ENCODE data around the gene ATG2B.

The ATG2B gene

DNA sequence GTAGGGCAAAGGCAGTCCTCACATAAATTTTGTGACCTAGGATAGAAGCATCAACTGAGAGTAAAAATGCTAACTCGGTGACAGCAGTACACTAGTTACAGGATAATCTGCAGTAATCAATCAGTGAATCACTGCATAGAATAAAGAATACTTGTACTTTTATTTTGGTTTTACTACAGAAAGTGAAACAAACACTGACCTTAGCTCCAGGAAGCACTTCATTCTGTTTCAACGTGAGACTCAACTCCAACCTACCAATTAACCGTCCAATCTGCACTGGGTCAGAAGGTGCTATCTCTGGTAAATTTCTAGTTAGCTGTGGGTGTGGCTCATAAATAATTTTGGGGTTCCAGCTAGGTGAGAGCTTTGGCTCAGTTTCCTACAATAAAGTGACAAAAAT, 21.8 kb downstream of the ATG2B start:
- no peak overlapping the region for H3K27ac ChIP-seq (ENCODE audit: low read depth, low read length)
- H3K27me3 ChIP-seq (ENCODE audit: control insufficient read depth, insufficient read depth, low read length), result no peaks in the 10 kb centered on the region
- H3K36me3 ChIP-seq (ENCODE audit: control insufficient read depth, insufficient read depth, low read length), result peaks cover 2% of the 10 kb centered on the region
- no peaks in the 10 kb centered on the region for H3K4me1 ChIP-seq (ENCODE audit: control insufficient read depth, insufficient read depth, low read length)
- H3K4me3 ChIP-seq (ENCODE audit: low read length), result no peak overlapping the region
- H3K9ac ChIP-seq (ENCODE audit: low read length), result no peak overlapping the region

DNA sequence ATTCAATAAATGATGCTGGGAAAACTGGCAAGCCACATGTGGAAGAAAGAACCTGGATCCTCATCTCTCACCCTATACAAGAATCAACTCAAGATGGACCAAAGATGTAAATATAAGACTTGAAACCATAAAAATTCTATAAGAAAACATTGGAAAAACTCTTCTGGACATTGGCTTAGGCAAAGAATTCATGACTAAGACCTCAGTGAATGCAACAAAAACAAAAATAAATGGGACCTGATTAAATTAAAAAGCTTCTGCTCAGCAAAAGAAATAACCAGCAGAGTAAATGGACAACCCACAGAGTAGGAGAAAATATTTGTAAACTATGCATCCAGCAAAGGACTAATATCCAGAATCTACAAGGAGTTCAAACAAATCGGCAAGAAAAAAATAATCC, 24.6 kb downstream of the ATG2B start:
- Histone ChIP-seq H3K36me3 (ENCODE audit: control insufficient read depth, insufficient read depth, low read length) (peaks cover 2% of the 10 kb centered on the region), H3K27ac (ENCODE audit: low read depth, low read length) (no peak overlapping the region), H3K4me3 (ENCODE audit: low read length) (no peak overlapping the region), H3K4me1 (ENCODE audit: control insufficient read depth, insufficient read depth, low read length) (no peaks in the 10 kb centered on the region), H3K27me3 (ENCODE audit: control insufficient read depth, insufficient read depth, low read length) (no peaks in the 10 kb centered on the region), H3K9ac (ENCODE audit: low read length) (no peak overlapping the region)

DNA sequence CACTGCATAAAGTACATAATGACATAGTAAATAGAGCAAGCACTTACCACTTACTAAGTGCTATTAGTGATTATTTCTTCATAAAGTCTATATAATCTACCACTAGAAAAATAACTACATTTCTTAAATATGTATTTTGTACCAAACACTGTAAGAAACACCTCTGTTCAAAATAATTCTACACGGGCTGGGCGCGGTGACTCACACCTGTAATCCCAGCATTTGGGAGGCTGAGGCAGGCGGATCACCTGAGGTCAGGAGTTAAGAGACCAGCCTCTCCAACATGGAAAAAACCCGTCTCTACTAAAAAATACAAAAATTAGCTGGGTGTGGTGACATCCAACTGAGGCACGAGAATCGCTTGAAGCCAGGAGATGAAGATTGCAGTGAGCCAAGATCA, 38.9 kb downstream of the ATG2B start:
- Histone ChIP-seq H3K27me3 (ENCODE audit: control insufficient read depth, insufficient read depth, low read length) (no peaks in the 10 kb centered on the region), H3K27ac (ENCODE audit: low read depth, low read length) (no peak overlapping the region), H3K4me3 (ENCODE audit: low read length) (no peak overlapping the region), H3K4me1 (ENCODE audit: control insufficient read depth, insufficient read depth, low read length) (no peaks in the 10 kb centered on the region), H3K9ac (ENCODE audit: low read length) (no peak overlapping the region), H3K36me3 (ENCODE audit: control insufficient read depth, insufficient read depth, low read length) (peaks cover 7% of the 10 kb centered on the region)

DNA sequence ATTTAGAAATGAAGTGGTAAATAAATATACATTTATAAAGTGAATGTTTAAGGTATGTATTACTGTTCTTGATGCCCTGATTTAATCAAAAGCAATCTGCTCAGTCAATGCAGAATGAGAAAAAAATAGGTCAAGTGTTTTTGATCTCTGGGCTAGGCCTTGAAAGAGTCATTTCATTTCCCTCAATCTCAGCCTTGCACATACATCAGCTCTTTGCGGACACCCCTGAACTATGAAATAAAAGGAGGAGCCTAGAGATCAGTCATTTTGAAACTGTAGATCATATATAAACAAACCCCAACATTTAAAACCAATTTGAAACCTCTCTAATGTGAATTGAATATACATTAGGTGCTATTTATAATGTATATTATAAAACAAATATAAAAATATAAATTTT, 42.5 kb downstream of the ATG2B start:
- no peak overlapping the region for H3K9ac ChIP-seq (ENCODE audit: low read length)
- no peaks in the 10 kb centered on the region for H3K4me1 ChIP-seq (ENCODE audit: control insufficient read depth, insufficient read depth, low read length)

DNA sequence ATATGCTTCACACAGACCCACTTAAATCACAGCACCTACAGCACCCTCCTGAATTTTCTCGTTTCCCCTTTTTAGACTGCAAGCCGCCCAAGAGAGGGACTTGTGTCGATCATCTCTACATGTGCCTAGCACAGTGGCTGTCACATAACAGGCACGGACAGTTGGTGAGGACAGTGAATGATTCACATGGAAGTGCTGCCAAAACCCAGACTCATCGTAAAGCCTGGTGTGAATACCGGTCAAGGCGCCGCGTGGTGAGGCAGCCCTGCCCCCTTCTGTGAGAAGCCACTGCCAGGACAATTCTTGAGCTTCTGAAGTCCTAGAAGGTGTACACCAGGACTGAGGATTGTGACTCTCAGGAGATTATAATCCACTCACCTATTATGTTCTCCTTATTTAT, 44.3 kb downstream of the ATG2B start:
- Histone ChIP-seq H3K4me1 (ENCODE audit: control insufficient read depth, insufficient read depth, low read length) (no peaks in the 10 kb centered on the region), H3K4me3 (ENCODE audit: low read length) (no peak overlapping the region), H3K27ac (ENCODE audit: low read depth, low read length) (no peak overlapping the region), H3K27me3 (ENCODE audit: control insufficient read depth, insufficient read depth, low read length) (no peaks in the 10 kb centered on the region), H3K36me3 (ENCODE audit: control insufficient read depth, insufficient read depth, low read length) (peaks cover 22% of the 10 kb centered on the region), H3K9ac (ENCODE audit: low read length) (no peak overlapping the region)

More for the DNA sequence above, 42.5 kb downstream of the ATG2B start:
- no peak overlapping the region for H3K4me3 ChIP-seq (ENCODE audit: low read length)
- no peaks in the 10 kb centered on the region for H3K27me3 ChIP-seq (ENCODE audit: control insufficient read depth, insufficient read depth, low read length)
- peaks cover 17% of the 10 kb centered on the region for H3K36me3 ChIP-seq (ENCODE audit: control insufficient read depth, insufficient read depth, low read length)
- no peak overlapping the region for H3K27ac ChIP-seq (ENCODE audit: low read depth, low read length)

DNA sequence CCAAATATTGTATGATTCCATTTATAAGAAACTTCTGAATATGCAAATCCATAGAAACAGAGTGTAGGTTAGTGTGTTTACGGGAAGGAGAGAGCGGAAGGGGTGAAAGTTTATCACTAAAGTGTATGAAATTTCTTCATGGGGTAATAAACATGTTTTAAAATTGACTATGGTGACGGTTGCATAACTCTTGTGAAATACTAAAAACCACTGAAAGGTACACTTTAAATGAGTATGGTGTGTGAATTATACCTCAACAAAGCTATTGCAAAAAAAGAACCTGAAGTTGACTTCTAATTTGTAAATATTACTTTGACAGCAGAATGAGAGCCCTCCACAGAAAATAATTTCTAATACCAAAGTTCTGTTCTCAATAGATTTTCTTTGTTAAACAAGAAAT, 47.1 kb downstream of the ATG2B start:
- Histone ChIP-seq H3K9ac (ENCODE audit: low read length) (no peak overlapping the region), H3K4me3 (ENCODE audit: low read length) (no peak overlapping the region), H3K27me3 (ENCODE audit: control insufficient read depth, insufficient read depth, low read length) (no peaks in the 10 kb centered on the region), H3K4me1 (ENCODE audit: control insufficient read depth, insufficient read depth, low read length) (no peaks in the 10 kb centered on the region), H3K36me3 (ENCODE audit: control insufficient read depth, insufficient read depth, low read length) (peaks cover 16% of the 10 kb centered on the region), H3K27ac (ENCODE audit: low read depth, low read length) (no peak overlapping the region)

DNA sequence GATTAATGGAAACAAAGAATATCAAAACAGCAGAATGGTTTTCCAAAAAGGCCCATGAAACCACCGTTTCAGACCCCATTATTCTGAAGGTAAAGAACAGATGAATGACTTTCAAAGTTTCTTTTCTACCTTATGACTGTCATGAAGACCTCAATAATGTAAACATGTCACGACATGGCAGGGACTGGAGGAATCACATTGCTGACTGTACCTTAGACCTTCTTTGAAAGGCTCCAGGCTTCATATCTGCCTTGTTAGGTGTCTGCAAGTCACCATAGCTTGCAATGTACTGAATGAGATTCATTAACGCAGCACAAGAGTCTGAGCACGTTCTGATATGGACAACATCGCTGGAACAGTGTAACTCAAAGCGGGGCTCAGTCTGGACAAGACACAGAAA, 52.2 kb downstream of the ATG2B start:
- Histone ChIP-seq H3K4me3 (ENCODE audit: low read length) (no peak overlapping the region), H3K36me3 (ENCODE audit: control insufficient read depth, insufficient read depth, low read length) (peaks cover 10% of the 10 kb centered on the region), H3K9ac (ENCODE audit: low read length) (no peak overlapping the region), H3K27ac (ENCODE audit: low read depth, low read length) (no peak overlapping the region), H3K4me1 (ENCODE audit: control insufficient read depth, insufficient read depth, low read length) (no peaks in the 10 kb centered on the region), H3K27me3 (ENCODE audit: control insufficient read depth, insufficient read depth, low read length) (no peaks in the 10 kb centered on the region)

DNA sequence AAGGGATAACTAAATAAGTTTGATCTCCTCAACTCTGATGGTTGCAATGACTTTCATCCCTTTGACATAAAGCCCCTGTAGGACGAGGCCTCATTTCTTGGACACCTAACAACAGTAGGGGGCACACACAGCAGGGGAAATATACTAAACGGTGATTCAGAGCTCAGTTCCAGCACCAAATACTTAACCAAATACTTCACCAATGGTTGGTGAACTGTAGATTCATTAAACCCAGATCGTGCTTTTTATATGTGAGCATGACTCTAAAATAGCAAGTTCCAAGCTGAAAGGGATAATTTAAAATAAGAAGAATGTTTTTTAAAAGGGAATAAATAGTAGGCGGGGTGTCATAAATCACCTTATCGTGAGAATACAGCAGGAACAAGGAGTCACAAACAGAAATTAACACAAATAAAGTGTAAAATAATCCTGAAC, 53.2 kb downstream of the ATG2B start:
- H3K27ac ChIP-seq (ENCODE audit: low read depth, low read length), result no peak overlapping the region
- H3K27me3 ChIP-seq (ENCODE audit: control insufficient read depth, insufficient read depth, low read length), result no peaks in the 10 kb centered on the region
- H3K9ac ChIP-seq (ENCODE audit: low read length), result no peak overlapping the region
- H3K4me1 ChIP-seq (ENCODE audit: control insufficient read depth, insufficient read depth, low read length), result no peaks in the 10 kb centered on the region
- no peak overlapping the region for H3K4me3 ChIP-seq (ENCODE audit: low read length)
- H3K36me3 ChIP-seq (ENCODE audit: control insufficient read depth, insufficient read depth, low read length), result peaks cover 9% of the 10 kb centered on the region

DNA sequence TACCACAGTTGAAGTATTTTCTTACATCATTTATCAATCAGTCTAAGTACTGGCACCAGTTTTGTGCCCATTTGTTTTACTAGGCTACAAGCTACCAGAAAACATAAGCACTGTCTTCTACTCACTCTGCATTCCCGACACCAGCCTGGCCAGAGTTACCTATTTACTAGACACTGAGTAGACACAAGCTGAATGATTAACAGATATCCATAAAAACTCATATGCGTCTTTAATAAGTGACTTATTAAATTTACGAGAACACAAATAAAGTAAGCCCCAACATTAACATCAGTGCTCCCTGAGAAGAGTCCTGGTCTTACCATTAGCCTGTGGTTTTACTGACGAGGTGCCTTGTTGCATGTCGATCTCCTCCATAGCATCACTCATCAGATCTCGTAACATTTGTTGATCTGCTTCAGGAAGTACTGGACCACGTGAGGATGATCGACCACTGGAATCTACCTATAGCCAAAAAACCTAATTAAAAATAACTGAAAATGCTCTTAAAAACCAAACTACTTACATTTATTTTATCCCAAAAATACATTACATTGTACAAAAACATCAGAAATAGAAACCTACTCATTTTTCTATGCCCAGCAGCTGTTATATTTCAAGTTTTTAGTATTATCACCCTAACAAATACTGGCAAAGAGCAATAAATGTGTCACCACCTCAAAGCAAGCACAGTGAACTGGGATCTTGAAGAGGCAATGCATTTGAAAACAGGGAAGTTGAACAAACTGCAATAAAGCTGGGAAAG, 53.8 kb downstream of the ATG2B start:
- no peak overlapping the region for H3K27ac ChIP-seq (ENCODE audit: low read depth, low read length)
- H3K9ac ChIP-seq (ENCODE audit: low read length), result no peak overlapping the region
- H3K4me3 ChIP-seq (ENCODE audit: low read length), result no peak overlapping the region
- peaks cover 9% of the 10 kb centered on the region for H3K36me3 ChIP-seq (ENCODE audit: control insufficient read depth, insufficient read depth, low read length)
- no peaks in the 10 kb centered on the region for H3K27me3 ChIP-seq (ENCODE audit: control insufficient read depth, insufficient read depth, low read length)
- H3K4me1 ChIP-seq (ENCODE audit: control insufficient read depth, insufficient read depth, low read length), result no peaks in the 10 kb centered on the region

DNA sequence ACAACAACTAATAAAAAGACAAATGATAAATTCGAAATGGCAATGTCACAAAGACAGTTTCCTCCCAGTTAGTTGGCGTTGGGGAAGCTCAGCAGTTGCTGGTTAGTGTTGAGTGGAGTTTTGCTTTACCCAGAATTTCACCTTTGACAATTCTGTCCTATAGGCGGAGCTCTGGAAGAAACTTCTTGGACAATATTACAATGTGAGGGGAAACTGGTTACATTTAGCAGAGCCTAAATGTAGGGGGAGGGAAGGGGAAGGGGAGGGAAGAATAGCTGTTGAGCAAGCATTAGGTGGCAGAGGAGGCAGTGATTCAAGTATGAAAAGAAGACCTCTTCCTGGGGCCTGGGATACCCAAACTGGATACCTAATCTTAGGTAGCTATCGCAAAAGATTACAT, 55.7 kb downstream of the ATG2B start:
- Histone ChIP-seq H3K4me1 (ENCODE audit: control insufficient read depth, insufficient read depth, low read length) (no peaks in the 10 kb centered on the region), H3K36me3 (ENCODE audit: control insufficient read depth, insufficient read depth, low read length) (peaks cover 15% of the 10 kb centered on the region), H3K27me3 (ENCODE audit: control insufficient read depth, insufficient read depth, low read length) (no peaks in the 10 kb centered on the region)

DNA sequence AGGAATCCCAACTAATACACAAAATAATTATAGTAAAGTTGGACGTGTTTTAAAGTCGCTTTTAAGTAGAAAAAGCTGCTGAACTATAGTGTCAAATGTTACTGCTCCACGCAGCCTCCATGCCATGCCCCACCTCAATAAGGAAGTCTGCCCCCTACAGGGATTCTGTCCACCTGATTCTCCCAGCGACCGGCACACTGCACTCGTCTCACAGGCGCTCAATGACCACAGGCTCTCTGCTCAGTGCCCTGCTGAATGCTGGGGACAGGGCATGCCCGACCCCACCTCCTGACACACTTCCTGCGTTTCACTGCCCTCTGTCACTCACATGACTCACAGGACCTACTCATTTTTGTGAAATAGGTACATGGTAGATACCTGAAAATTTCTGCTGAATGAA, 58.2 kb downstream of the ATG2B start:
- Histone ChIP-seq H3K36me3 (ENCODE audit: control insufficient read depth, insufficient read depth, low read length) (peaks cover 15% of the 10 kb centered on the region), H3K27ac (ENCODE audit: low read depth, low read length) (no peak overlapping the region), H3K9ac (ENCODE audit: low read length) (no peak overlapping the region), H3K4me1 (ENCODE audit: control insufficient read depth, insufficient read depth, low read length) (no peaks in the 10 kb centered on the region), H3K4me3 (ENCODE audit: low read length) (no peak overlapping the region), H3K27me3 (ENCODE audit: control insufficient read depth, insufficient read depth, low read length) (no peaks in the 10 kb centered on the region)

More for the DNA sequence above, 55.7 kb downstream of the ATG2B start:
- Histone ChIP-seq H3K9ac (ENCODE audit: low read length) (no peak overlapping the region), H3K4me3 (ENCODE audit: low read length) (no peak overlapping the region), H3K27ac (ENCODE audit: low read depth, low read length) (no peak overlapping the region)

DNA sequence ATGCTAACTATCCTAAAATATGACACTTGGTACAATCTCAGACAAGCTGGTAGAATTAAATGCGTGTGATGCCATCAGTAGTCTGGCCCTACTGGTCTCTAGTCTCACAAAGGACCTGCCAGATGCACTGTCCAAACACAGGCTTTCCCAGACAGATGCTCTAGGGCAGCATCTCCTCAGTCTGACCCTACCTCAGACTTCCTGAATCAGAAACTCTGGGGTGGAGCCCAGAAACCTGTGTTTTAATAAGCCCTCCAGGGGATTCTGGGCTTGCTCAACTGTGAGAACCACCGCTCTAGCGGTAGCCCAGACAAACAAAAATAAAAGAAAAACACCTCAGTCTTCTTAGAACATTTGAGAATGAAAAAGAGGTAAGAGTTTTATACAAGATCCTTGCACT, 59.2 kb downstream of the ATG2B start:
- Histone ChIP-seq H3K4me3 (ENCODE audit: low read length) (no peak overlapping the region), H3K27ac (ENCODE audit: low read depth, low read length) (no peak overlapping the region), H3K4me1 (ENCODE audit: control insufficient read depth, insufficient read depth, low read length) (no peaks in the 10 kb centered on the region), H3K36me3 (ENCODE audit: control insufficient read depth, insufficient read depth, low read length) (peaks cover 15% of the 10 kb centered on the region), H3K9ac (ENCODE audit: low read length) (no peak overlapping the region), H3K27me3 (ENCODE audit: control insufficient read depth, insufficient read depth, low read length) (no peaks in the 10 kb centered on the region)

DNA sequence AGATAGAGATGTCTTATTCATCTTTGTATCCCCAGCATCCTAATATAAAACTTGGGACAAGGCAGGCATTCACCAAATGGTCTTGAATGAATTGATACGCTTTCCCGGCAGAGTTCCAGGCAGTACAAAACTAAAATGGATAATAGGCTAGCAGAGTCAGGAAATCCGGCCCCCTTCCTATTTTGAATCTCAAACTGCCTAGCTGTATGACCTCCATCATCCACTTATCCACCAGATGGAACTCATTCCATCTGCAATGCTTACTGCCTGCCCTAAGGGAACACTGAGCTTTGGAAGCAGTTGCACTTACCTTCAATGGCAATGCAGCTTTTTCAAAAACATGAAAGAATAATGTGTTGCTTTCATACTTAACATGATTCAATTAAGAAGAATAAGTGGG, 63.7 kb downstream of the ATG2B start:
- H3K27me3 ChIP-seq (ENCODE audit: control insufficient read depth, insufficient read depth, low read length), result no peaks in the 10 kb centered on the region
- no peak overlapping the region for H3K27ac ChIP-seq (ENCODE audit: low read depth, low read length)
- no peaks in the 10 kb centered on the region for H3K4me1 ChIP-seq (ENCODE audit: control insufficient read depth, insufficient read depth, low read length)
- no peak overlapping the region for H3K9ac ChIP-seq (ENCODE audit: low read length)
- H3K4me3 ChIP-seq (ENCODE audit: low read length), result no peak overlapping the region
- H3K36me3 ChIP-seq (ENCODE audit: control insufficient read depth, insufficient read depth, low read length), result peaks cover 13% of the 10 kb centered on the region

All from rectal smooth muscle tissue (tissue), 1 donor.